Kidney tubule cell (primary cell): ENCODE data around the gene AKAP13.

Experiments
- DNase-seq: peaks from one replicate; pipeline ENCODE4 v3.0.0-alpha.2; 2018; ENCODE audit warnings: low spot score

The AKAP13 gene

GRCh38 chr15:85540085-85540797 lies 159.8 kb downstream of the AKAP13 start:
- no peak for DNase-seq

GRCh38 chr15:85541744-85542143 lies 161.3 kb downstream of the AKAP13 start:
- DNase-seq = peak; percentile 13

DNA sequence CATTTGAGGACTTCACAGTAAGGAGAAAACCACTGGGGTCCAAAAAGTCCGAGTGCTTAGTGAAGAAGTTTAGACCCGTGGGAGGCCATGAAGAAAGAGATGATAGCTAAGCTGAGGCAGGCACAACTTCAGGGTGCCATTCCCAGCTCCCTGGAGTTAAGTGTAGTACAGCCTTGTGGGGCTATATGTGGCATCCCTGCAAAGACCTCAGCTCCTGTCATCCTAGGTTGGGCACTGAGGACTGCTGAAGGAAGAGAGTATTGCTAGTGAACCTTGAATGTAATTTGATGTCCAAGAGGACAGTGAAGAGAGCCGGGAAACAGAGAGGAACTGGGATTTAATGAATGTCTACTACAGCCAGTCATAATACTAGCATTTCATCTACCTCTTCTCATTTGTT lies 162.1 kb downstream of the AKAP13 start:
- DNase-seq = no peak

DNA sequence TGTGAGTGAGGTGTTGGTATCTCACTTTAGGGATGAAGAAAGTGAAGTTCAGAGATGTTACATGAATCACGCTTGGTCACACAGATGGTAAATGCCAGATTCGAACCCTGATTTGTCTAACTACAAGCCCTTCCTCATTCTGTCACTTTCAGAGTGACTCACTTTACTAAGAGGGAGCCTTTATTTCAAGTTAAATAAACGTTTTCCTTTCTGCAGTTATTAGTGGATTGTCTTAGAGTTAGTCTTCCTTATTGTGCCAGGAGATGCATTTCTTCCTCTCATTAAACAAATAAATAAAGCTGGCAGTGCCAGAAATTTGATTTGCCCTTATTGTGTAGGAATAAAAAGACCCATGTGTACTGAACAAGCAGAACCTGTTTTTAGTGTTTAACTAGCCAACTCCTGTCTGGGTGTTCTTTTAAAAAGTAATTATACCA lies 162.5 kb downstream of the AKAP13 start:
- DNase-seq = peak; percentile 14

- no peak for DNase-seq
Measured at GRCh38 chr15:85543741-85544155, 163.3 kb downstream of the AKAP13 start.

GRCh38 chr15:85545185-85545584 lies 164.8 kb downstream of the AKAP13 start:
- DNase-seq = no peak

GRCh38 chr15:85545752-85546151 lies 165.3 kb downstream of the AKAP13 start:
- no peak for DNase-seq

- no peak for DNase-seq
Measured at GRCh38 chr15:85547386-85547785, 167.0 kb downstream of the AKAP13 start.

GRCh38 chr15:85550283-85550682 lies 169.9 kb downstream of the AKAP13 start:
- no peak for DNase-seq

GRCh38 chr15:85551221-85551832 lies 170.9 kb downstream of the AKAP13 start:
- no peak for DNase-seq

DNA sequence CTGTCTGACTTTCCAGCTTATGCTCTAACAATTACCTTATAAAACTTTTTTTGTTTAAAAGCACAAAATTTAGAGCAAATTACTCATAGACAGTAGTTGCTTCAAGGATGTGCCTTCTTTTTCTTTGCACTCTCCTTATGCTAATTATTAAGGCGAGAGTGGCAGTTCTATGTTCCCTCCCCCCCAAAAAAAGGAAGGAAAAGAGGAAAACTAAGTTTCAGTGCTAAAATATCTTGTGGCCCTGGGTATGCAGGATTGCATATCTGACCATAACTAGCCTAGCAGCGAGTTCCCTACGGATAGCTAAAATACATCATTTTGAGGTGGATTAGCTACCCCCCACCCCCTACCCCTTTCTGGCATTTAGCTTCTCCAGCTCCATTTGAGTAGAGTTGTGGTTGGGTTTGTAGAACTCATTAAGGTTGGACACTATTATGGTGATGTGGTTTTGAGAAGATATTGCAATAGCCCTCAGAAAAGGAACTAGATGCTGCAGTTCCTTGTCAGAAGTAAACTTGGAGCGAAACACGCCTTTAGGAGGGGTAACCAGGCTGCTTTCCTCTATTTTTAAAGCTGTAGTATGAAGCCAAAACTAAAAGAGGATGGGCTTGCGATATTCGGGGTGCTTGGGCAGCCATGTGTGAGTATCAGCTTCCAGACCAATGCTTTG lies 174.6 kb downstream of the AKAP13 start:
- DNase-seq = no peak

GRCh38 chr15:85555875-85556617 lies 175.6 kb downstream of the AKAP13 start:
- no peak for DNase-seq

DNA sequence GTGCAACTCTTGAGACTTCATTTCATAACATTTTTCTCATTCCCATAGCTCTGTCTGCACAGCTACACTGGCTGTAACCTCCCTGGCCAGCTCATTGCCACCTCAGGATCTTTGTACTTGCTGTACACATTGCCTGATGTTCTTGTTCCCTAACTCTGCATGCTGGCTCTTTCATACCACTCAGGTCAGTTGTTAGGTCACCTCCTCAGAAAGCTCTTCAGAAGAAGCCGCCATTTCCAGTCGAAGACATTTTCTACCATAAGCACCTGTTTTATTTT lies 176.2 kb downstream of the AKAP13 start:
- DNase-seq = no peak

DNA sequence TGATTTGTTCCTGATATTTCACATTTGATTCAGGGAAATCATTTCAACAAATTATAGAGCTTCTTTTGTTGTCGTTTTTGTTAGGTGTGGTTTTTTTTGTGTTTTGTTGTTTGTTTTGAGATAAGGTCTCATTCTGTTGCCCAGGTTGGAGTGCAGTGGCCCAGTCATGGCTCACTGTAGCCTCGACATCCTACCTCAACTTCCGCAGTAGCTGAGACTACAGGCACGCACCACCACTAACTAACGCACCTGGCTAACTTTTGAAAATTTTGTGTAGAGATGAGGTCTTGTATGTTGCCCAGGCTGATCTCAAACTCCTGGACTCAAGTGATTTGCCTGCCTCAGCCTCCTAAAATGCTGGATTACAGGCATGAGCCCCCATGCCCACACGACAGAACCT lies 177.0 kb downstream of the AKAP13 start:
- DNase-seq = no peak

DNA sequence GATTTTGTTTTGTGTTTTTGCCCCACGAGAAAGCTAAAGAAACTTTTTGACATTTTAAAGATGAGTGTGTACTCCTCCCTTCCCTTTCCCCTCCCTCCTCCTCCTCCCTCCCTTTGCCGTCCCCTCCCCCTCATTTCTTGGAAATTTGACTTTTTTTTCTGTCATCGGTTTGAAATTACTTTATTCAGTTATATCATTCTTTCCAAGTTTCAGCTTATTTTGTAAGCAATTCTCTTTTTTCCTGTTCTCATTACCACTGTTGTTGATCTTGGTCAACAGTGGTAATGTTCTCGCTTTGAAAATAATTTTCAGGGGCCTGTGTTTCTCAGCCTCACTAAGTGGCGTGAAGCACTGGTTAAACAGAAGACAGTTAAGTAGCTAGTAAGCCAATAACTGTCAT lies 178.4 kb downstream of the AKAP13 start:
- no peak for DNase-seq

DNA sequence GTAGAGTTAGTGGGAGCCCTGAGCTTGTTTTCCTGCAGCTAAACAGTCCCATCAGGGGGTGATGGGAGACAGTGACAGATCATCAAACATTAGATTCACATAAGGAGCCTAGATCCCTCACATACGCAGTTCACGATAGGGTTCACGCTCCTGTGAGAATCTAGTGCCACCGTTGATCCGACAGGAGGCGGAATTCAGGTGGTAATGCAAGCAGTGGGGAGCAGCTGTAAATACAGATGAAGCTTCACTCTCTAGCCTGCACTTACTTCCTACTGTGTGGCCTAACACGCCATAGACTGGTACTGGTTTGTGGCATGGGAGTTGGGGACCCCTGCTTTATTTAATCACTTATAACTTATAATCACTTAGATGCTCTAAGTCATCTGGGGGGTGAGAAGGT lies 179.1 kb downstream of the AKAP13 start:
- no peak for DNase-seq

DNA sequence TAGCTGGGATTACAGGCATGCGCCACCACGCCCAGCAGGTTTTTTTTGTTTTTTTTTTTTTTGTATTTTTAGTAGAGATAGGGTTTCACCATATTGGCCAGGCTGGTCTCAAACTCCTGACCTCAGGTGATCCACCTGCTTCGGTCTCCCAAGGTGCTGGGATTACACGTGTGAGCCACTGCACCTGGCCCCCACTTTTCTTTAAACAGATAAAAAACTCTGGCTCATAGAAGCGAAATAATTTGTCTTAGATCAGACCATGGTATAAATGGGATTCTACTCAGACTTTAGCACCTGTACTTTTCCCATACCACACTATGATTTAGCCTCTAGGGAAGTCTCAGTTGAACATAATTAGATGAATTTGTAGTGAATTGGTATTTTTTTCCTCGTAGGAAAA lies 182.4 kb downstream of the AKAP13 start:
- no peak for DNase-seq

GRCh38 chr15:85563328-85563727 lies 182.9 kb downstream of the AKAP13 start:
- DNase-seq = peak; percentile 43

GRCh38 chr15:85563731-85564130 lies 183.3 kb downstream of the AKAP13 start:
- DNase-seq = no peak

- no peak for DNase-seq
Measured at GRCh38 chr15:85564686-85565085, 184.3 kb downstream of the AKAP13 start.

DNA sequence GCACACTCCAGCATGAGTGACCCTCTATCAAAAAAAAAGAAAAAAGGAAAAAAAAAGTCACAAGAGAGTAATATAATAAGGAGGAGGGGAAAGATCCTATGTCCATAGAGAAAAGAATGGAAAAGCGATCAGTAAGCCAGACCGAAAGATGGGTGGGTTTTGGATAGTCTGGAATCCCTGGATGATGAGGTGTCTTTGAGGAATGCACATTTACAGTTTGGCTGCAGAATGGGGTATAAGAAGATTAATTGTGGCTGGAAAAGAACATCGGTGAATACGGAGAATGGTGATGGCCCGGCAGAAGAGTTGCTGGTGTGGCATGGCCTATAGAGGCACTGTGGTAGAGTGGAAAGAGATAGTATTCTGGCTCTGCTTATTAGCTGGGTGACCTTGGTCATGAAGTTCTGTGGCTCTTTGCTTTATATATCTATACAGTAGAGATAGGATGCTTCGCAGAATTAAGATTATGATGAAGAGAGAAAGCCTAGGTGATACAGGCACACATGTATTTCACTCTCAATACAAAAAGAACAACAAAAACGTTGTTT lies 187.9 kb downstream of the AKAP13 start:
- no peak for DNase-seq

- no peak for DNase-seq
Measured at GRCh38 chr15:85570336-85570735, 189.9 kb downstream of the AKAP13 start.

DNA sequence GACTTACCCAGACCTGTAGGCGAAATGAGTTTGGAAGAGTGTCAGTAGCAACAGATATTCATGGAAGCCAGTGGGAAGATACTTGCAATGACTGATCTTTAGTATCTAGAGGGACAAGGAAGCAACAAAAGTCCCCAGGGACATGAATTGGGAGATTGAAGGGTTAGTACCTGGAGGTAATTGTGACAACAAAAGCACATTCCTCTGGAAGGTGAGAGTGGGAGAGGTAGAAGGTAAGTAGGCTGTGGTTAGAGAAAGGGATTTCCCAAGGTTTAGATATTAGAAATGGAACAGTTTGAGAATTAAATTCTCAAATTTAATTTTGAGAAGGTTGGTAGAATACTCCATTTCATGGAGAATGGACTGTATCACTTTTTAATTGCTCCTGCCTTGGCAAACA lies 191.4 kb downstream of the AKAP13 start:
- no peak for DNase-seq
